A549 (cell line): ENCODE results near the gene ZBTB47.

Source experiments
- CTCF ChIP-seq: fragments of >200 bp; sonication (Bioruptor Twin); formaldehyde crosslinking; IDR thresholded peaks from 3 replicates; pipeline ENCODE4 v1.5.1; 2016
- MAX ChIP-seq: IDR thresholded peaks from 2 replicates; pipeline ENCODE4 v1.6.1; 2012
- MYC ChIP-seq: IDR thresholded peaks from 2 replicates; pipeline ENCODE4 v1.6.1; 2012; ENCODE audit warnings: mild to moderate bottlenecking, inconsistent platforms, low read length, improper control_type of control experiment, borderline replicate concordance
- USF2 ChIP-seq: fragments of 450-650 bp; IDR thresholded peaks from 2 replicates; pipeline ENCODE4 v1.6.1; 2014; ENCODE audit warnings: antibody characterized with exemption

- TF ChIP-seq CTCF (no peak), MAX (no peak), MYC (no peak), USF2 (no peak)
Observed at GRCh38 chr3:42689421-42690014, 36.0 kb downstream of the ZBTB47 start.
